GM13977 (cell line): ENCODE data around the gene PBX3.

Experiments
- DNase-seq: peaks from one replicate; pipeline ENCODE4 v3.0.0; 2012; ENCODE audit warnings: low spot score
- CTCF ChIP-seq: IDR thresholded peaks from 2 replicates; pipeline ENCODE4 v1.5.1; 2012; ENCODE audit warnings: mild to moderate bottlenecking, control low read depth; ENCODE audit not compliant: insufficient read depth; ENCODE audit errors: extremely low read depth, missing control alignments
- in situ Hi-C: fragments of 300-500 bp; cut with MboI; formaldehyde crosslinking; loops from one replicate; pipeline ENCODE4 v1.12.0; 2022; ENCODE audit warnings: low sequenced_read_pairs, low pct_unique_long_range_greater_than_20kb, mixed read lengths, inconsistent platforms; ENCODE audit not compliant: unreplicated experiment

PBX3 gene

GRCh38 chr9:125912667-125913066 is 165.5 kb downstream of the PBX3 start:
- TF ChIP-seq CTCF, result no peak
- in situ Hi-C loops, result no loop called here
- no peak for DNase-seq

DNA sequence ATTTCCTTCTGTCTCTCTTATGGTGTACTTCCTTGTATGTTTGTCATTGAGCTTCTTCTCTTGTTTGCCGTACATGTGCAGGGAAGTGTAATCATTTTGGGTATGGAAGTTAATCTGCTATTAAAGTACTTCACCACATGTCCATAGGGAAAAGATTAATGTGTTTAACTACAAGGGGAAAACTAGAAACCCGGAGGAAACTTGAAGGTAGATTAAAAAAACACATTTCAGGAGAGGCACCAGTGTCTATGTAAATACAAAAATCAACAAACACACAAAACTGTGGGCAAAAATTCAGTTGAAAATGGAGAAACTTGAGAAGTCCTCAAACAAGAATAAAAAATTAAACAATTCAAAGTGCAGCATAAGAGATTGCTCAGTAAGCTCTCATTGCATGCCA is 166.4 kb downstream of the PBX3 start:
- in situ Hi-C loops, result no loop called here
- no peak for TF ChIP-seq CTCF
- DNase-seq, result no peak

- TF ChIP-seq CTCF, result no peak
- no peak for DNase-seq
- in situ Hi-C loops, result no loop called here
Measured at GRCh38 chr9:125914411-125914810, 167.2 kb downstream of the PBX3 start.

GRCh38 chr9:125915606-125916005 is 168.4 kb downstream of the PBX3 start:
- DNase-seq, result no peak
- in situ Hi-C loops, result no loop called here
- TF ChIP-seq CTCF, result no peak

DNA sequence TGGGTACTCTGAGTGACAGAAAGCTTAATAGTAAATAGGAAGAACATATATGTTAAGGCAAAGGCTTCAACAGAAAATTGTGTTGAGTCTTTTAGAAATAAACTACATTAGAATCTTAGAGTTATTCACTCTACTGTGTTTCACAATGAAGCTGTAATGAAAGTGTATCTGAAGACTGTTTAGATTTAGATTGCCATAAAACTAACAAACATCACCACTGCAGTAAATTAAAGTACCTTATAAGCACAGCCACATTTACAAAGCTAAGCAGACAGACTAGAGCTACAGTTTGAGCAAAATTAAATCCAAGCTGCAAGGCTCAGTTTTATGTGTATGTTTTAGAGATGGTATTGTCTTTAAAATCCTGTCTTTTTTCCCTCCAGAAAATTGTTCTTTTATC is 172.4 kb downstream of the PBX3 start:
- TF ChIP-seq CTCF, result no peak
- in situ Hi-C loops, result no loop called here
- DNase-seq, result no peak

- DNase-seq, result no peak
- no peak for TF ChIP-seq CTCF
- in situ Hi-C loops, result no loop called here
Measured at GRCh38 chr9:125920402-125920801, 173.2 kb downstream of the PBX3 start.

GRCh38 chr9:125922854-125923253 is 175.7 kb downstream of the PBX3 start:
- no peak for TF ChIP-seq CTCF
- DNase-seq, result no peak
- in situ Hi-C loops, result no loop called here
